Activated CD4-positive, alpha-beta T cell treated with anti-CD3 and anti-CD28 coated beads, Interleukin-2, amount 10 ng/mL, durations not matched to agents 24 days and 14 days (primary cell): ENCODE measurements around the gene HOXD8. TPM values are rescaled to one million over a fixed set of nuclear protein-coding genes. Genes with fewer than 3 reads are reported as not detected.

Experiments used
- DNase-seq: peaks from one replicate; pipeline ENCODE4 v3.0.0; 2022
- H3K27ac Mint-ChIP-seq: one replicate; pipeline ENCODE4 v1.8.0; 2022; ENCODE audit warnings: mild to moderate bottlenecking, mixed read lengths
- H3K27me3 Mint-ChIP-seq: one replicate; pipeline ENCODE4 v1.8.0; 2022; ENCODE audit warnings: mixed read lengths
- H3K36me3 Mint-ChIP-seq: one replicate; pipeline ENCODE4 v1.8.0; 2022; ENCODE audit warnings: low read depth, mild to moderate bottlenecking, mixed read lengths
- H3K4me1 Mint-ChIP-seq: one replicate; pipeline ENCODE4 v1.8.0; 2021; ENCODE audit warnings: mixed read lengths
- H3K4me3 Mint-ChIP-seq: one replicate; pipeline ENCODE4 v1.8.0; 2022; ENCODE audit warnings: mild to moderate bottlenecking, moderate library complexity, mixed read lengths
- H3K9me3 Mint-ChIP-seq: one replicate; pipeline ENCODE4 v1.8.0; 2021; ENCODE audit warnings: mixed read lengths
- intact Hi-C: fragments of 100-400 bp; cut with micrococcal nuclease; formaldehyde crosslinking; loops from one replicate; pipeline ENCODE4 v1.15.1; 2023
- total RNA-seq: library from RNA; stranded (reverse); gene quantifications from 2 replicates; pipeline ENCODE4 v1.2.3, GENCODE V29; 2022

HOXD8 gene
- total RNA-seq, 1 donor from 2014 or later, result not detected

DNA sequence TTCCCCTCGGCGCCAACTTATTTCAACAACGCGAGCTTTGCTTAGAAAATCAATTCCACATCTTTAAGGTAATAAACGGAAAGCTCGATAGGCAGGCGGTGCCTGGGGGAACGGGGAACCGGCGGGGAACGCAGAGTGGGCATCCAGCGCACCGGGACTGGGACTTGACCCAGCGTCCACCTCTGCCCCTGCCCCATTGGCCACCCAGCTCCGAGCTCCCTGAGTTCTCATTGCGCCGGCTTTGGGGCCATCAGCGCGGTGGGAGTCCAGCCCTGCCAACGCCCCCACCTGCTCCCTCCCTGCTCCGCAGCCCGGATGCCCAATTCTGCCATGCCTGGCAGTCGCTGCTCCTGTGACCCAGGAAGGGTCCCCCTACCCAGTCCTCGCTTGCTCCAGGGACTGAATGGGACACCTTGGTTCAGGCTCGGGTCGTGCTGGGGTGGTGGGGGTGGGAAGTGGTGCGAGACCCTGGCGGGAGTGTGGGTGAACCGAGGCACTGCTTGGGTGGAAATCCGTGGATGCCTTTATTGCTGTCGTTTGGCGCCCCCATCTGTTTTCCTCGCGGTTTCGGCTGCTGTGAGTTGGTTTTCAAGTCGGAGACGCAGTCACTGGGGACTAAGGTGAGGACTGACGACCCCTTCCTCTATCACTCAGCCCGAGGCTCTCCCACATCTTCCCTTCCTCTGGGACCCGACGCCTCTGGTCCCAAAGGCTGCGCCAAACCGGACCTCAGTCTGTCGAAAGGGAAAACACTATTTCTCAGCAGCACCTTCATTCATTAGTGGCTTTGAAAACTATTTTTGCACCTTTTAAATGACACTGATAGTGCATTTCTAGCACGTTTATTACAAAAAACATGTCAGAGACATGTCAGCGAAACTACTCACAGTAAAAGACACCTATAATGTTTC lies 43.4 kb upstream of the HOXD8 start:
- Mint-ChIP-seq H3K9me3 (peaks cover 10% of the 10 kb centered on the region), H3K27me3 (peaks cover 90% of the 10 kb centered on the region), H3K27ac (peak overlapping the region; percentile 24), H3K36me3 (peaks cover 3% of the 10 kb centered on the region), H3K4me1 (peaks cover 8% of the 10 kb centered on the region), H3K4me3 (no peak overlapping the region)
- DNase-seq, result peak; percentile 60
- intact Hi-C loops, result no loop called here

DNA sequence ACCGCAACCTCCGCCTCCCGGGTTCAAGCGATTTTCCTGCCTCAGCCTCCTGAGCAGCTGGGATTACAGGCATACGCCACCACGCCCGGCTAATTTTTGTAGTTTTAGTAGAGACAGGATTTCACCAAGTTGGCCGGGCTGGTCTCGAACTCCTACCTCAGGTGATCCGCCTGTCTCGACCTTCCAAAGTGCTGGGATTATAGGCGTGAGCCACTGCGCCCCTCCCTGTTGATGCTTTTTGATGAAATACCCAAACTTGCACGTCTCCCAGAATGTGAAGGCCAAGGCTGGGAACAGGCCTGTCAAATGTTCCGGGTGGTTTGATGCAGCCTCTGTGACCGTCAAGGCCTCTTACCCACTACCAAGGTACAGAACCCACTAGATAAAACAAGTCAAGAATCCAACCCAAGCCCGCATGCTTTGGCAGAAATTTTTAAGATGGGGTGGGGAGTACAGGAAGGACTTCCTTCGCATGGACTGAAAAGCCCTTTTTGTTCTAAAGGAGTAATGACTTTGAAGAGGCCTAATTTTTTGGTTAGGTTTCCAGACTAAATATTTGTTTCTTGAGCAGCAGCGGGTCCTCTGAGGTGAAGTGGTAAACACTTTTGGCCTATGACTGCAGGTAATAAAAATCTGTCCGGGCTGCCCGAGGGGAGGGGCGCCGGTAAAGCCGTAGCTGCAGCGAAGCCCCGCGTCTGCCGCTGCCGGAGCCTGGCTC lies 42.0 kb upstream of the HOXD8 start:
- Mint-ChIP-seq H3K4me3 (no peak overlapping the region), H3K9me3 (peaks cover 11% of the 10 kb centered on the region), H3K36me3 (peaks cover 3% of the 10 kb centered on the region), H3K4me1 (peaks cover 7% of the 10 kb centered on the region), H3K27me3 (peaks cover 91% of the 10 kb centered on the region), H3K27ac (no peak overlapping the region)
- intact Hi-C loops, result no loop called here
- no peak for DNase-seq

DNA sequence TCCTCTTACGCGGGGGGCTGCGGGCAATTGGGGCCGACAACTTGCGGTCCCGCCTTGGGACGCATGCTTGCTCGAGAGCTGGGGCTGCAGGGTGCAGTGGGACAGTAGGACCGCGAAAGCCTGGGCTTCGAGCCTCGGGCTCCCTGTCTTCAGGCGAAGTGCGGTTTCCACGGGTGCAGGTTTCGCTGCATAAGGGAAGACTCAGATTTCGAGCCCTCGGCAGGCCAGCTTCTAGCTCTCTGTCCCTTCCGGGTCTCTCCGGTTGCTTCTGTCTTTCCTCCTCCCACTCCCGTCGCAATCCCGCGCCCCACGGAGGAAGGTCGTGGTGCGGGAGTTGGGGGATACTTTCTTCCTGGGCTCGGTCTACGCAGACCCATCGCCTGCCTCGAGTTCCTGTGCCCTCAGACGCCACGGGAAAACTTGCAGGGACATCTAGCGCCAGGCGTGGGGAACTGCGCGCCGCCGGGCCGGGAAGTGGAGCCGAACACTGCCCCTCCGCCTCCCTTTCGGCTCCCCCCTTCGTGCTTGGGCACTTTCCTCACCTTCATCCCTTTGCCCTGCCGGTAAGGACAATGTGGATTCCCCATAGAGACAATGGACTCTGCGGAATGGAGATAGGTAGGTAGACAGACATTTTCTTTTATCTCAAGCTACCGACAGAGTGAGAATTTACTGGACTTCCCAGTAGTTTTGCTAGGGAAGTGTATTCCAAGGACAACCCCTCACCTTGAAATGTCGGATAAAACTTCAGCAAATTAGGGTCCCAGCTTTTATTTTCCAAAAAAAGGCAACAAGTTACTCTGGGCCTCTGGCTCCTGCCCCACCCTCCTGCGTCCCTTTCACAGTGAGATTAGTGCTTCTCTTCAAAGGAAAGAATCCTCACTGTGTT lies 41.2 kb upstream of the HOXD8 start:
- DNase-seq, result no peak
- intact Hi-C loops, result no loop called here

DNA sequence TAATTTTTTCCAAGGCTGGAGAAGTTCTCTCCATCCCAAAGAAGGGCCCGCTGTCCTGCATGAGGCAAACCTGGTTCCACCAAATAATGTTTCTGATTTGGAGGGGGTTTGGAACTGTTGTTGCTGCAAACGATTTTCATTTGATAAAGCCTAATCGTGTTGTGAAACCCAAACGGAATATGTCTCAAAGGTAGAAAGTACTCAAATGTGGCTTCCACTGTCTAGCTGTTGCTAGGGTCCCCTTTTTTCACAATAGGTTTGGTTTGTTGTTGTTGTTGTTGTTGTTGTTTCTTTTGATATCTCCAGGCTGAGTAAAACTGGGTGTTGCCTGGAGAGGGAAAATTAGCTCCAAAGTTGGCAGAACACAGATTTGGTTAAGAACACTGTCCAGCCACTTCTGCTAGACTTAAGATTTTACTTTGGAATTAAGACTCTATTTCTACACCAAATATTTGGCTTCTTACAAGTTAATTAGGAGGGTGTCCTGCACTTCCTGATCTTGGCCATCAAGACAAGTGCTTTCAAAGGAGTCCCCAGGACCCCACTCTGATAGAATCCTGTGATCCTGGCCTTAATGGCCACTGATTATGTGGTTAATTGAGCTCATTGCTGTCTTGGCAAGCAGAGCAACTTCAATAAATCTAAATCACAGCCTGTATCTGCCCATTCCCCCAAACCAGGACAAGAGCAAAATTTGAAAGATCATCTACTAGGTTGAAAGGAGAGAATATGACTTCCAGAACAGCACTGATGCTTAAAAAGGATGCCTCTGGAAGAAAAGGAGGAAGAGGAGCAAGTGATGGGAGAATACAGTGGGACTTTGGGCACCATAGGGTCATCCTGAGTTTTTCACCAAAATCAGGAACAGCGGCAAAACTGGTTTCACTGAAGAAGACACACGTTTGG lies 40.3 kb upstream of the HOXD8 start:
- Mint-ChIP-seq H3K27me3 (peaks cover 86% of the 10 kb centered on the region), H3K36me3 (peaks cover 3% of the 10 kb centered on the region)
- intact Hi-C loops, result no loop called here

More for the DNA sequence above, 41.2 kb upstream of the HOXD8 start:
- peak overlapping the region; percentile 25 for H3K27ac Mint-ChIP-seq
- peaks cover 86% of the 10 kb centered on the region for H3K27me3 Mint-ChIP-seq
- H3K36me3 Mint-ChIP-seq, result peaks cover 3% of the 10 kb centered on the region
- H3K4me3 Mint-ChIP-seq, result peak overlapping the region; percentile 36
- H3K9me3 Mint-ChIP-seq, result peaks cover 11% of the 10 kb centered on the region
- H3K4me1 Mint-ChIP-seq, result peaks cover 7% of the 10 kb centered on the region

DNA sequence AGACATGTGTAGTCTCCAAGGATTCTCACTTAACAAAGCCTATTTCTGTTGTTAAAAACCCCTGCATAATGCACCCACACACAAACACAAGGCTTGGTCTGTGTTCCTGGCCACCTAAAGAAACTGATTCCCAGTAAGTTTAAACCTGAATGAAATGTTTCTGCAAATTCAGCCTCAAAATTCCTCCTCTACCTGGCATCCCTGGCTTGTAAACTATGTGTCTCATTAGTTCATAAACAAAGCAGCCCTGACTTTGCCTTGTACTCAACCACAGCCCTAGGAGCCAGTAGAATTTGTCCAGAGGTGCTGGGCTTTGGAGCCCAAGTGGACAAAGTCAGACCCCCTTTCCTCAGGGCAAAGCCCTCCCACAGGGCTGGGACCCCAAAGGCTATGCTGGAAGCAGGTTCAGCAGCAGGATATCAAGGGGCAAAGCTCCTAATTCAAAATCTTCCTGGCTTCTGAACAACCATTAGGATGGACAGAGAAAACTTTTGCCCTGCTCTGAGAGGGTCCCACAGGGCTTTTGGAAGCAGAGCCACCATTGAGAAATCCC lies 39.6 kb upstream of the HOXD8 start:
- peaks cover 86% of the 10 kb centered on the region for H3K27me3 Mint-ChIP-seq
- peaks cover 5% of the 10 kb centered on the region for H3K4me1 Mint-ChIP-seq
- intact Hi-C loops, result no loop called here
- H3K9me3 Mint-ChIP-seq, result peaks cover 11% of the 10 kb centered on the region
- no peak for DNase-seq
- H3K4me3 Mint-ChIP-seq, result no peak overlapping the region
- peaks cover 3% of the 10 kb centered on the region for H3K36me3 Mint-ChIP-seq
- no peak overlapping the region for H3K27ac Mint-ChIP-seq

More for the DNA sequence above, 40.3 kb upstream of the HOXD8 start:
- Mint-ChIP-seq H3K9me3 (peaks cover 11% of the 10 kb centered on the region), H3K4me3 (no peak overlapping the region), H3K27ac (no peak overlapping the region), H3K4me1 (peaks cover 5% of the 10 kb centered on the region)
- DNase-seq, result no peak

DNA sequence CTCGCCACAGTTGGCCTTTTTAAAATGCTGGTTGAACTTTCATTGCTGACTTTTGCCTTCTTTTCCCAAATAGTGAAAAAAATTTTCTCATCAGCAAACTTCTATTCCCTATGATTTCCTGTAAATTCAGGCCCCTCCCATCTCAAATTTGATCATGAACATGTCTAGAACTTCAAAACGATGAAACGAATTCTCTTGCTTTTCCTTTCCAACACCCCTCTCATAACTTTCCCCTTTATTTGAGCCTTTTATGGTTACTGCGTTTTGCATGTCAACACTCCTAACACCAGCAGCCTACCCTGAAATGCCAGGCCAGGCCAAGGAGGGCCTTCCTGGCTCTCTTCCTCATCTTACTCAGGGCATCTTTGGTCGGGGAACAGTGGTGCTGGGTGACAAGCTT lies 38.6 kb upstream of the HOXD8 start:
- H3K36me3 Mint-ChIP-seq, result peaks cover 3% of the 10 kb centered on the region
- no peak overlapping the region for H3K27ac Mint-ChIP-seq
- H3K4me1 Mint-ChIP-seq, result peaks cover 5% of the 10 kb centered on the region
- no peak overlapping the region for H3K4me3 Mint-ChIP-seq
- no peak for DNase-seq
- intact Hi-C loops, result no loop called here
- peaks cover 7% of the 10 kb centered on the region for H3K9me3 Mint-ChIP-seq
- H3K27me3 Mint-ChIP-seq, result peaks cover 86% of the 10 kb centered on the region

DNA sequence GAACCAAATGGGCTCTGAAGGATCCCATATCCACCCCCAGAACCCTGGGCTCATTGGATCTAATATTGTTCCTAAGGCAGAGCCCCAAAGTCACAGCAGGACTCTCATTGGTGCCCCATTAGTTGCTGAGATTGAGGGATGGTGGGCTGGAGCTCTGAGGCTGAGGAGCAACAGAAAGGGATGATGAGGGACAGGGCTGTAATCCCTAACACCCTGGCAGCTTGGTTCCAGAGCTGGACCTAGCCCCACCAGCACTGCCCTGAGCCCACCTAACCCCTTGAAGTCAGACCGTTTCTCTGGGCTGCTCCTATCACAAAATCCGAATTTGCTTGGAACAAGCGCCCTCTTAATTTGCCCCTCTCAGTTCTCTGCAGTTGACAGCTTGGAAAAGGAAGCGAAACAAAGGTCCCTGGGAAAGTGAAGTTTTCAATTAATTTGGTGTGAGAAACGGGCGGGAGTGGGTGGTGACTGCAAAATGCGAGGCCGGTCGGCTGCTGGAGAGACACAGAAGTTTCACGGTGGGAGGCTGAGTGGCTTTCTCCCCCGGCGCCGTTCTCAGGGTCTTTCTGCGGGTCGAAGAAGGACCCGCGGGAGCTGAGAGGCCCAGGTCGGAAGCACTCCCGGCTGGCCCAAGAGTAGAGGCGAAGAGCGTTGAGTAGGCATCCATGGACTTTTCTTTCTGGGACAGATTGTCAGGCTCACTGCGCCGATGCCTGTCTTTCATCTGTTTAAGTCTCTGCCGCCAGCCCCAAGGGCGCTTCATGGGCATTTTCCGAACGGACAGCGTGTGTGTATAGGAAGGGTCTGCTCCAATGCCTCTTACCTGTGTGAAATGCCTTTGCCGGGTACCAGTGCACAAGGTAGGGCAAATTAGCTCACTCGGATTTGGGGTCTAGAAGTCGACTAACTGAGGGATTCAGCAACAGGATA lies 37.9 kb upstream of the HOXD8 start:
- Mint-ChIP-seq H3K36me3 (peaks cover 3% of the 10 kb centered on the region), H3K4me3 (no peak overlapping the region), H3K4me1 (peaks cover 7% of the 10 kb centered on the region), H3K27ac (peak overlapping the region; percentile 79), H3K9me3 (peaks cover 7% of the 10 kb centered on the region), H3K27me3 (peaks cover 88% of the 10 kb centered on the region)
- intact Hi-C loops, result no loop called here
- DNase-seq, result no peak

DNA sequence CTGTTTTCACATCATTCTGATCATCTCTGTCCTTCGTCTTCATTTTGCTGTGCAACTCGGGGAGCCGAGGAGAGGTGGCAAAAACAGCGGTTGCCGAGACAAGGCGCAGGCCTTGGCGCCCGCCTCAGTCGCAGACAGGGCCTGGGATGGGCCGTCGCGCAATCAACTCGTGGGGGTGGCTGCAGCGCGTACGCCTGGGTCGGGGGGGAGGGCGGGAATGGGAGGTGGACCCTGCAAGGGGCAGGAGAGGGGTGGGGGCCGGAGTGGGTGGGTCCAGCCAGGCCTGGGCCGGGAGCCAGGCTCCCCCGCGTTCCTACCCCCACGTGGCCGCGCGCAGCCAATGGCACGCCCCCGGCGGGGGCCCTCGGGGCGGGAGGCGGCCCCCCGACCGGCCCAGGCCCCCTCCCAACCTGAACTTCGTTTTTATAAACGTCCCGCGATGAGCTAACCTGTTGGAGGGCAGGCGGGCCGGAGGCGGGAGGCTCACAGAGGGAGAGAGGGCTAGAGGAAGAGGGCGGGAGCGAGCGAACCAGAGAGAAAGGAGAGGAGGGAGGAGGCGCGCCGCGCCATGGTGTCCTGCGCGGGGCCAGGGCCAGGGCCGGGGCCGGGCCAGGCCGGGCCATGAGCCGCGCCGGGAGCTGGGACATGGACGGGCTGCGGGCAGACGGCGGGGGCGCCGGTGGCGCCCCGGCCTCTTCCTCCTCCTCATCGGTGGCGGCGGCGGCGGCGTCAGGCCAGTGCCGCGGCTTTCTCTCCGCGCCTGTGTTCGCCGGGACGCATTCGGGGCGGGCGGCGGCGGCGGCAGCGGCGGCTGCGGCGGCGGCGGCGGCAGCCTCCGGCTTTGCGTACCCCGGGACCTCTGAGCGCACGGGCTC lies 37.0 kb upstream of the HOXD8 start, which contains the start of gene HOXD13:
TSS of gene HOXD13 (plus strand) at position 452 of the 875 bp plus-strand sequence. CDS start at position 622, 170 bp downstream.
- peaks cover 88% of the 10 kb centered on the region for H3K27me3 Mint-ChIP-seq
- peak; percentile 60 for DNase-seq
- peak within 1 kb of the TSS; percentile 79 for H3K27ac Mint-ChIP-seq
- H3K4me3 Mint-ChIP-seq, result peak within 1 kb of the TSS; percentile 1
- peaks cover 4% of the 10 kb centered on the region for H3K9me3 Mint-ChIP-seq
- peaks cover 14% of the 10 kb centered on the region for H3K4me1 Mint-ChIP-seq
- H3K36me3 Mint-ChIP-seq, result peaks cover 3% of the 10 kb centered on the region
- intact Hi-C loops, result no loop called here

DNA sequence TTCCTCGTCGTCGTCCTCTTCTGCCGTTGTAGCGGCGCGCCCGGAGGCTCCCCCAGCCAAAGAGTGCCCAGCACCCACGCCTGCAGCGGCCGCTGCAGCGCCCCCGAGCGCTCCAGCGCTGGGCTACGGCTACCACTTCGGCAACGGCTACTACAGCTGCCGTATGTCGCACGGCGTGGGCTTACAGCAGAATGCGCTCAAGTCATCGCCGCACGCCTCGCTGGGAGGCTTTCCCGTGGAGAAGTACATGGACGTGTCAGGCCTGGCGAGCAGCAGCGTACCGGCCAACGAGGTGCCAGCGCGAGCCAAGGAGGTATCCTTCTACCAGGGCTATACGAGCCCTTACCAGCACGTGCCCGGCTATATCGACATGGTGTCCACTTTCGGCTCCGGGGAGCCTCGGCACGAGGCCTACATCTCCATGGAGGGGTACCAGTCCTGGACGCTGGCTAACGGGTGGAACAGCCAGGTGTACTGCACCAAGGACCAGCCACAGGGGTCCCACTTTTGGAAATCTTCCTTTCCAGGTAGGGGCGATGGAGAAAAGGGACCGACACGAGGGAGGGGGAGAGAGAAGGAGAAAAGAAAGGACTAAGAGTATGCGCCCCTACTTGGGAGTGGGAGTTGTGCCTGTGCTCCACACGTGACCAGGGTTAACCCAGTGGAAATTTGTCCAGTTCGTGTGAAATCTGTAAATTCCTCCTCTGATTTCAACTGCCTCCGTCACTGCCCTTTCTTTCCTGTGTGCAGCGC lies 36.2 kb upstream of the HOXD8 start:
- peak; percentile 58 for DNase-seq
- Mint-ChIP-seq H3K36me3 (peaks cover 3% of the 10 kb centered on the region), H3K27me3 (peaks cover 88% of the 10 kb centered on the region), H3K4me3 (peak overlapping the region; percentile 1), H3K9me3 (peaks cover 4% of the 10 kb centered on the region), H3K4me1 (peaks cover 16% of the 10 kb centered on the region), H3K27ac (peak overlapping the region; percentile 21)
- intact Hi-C loops, result no loop called here

DNA sequence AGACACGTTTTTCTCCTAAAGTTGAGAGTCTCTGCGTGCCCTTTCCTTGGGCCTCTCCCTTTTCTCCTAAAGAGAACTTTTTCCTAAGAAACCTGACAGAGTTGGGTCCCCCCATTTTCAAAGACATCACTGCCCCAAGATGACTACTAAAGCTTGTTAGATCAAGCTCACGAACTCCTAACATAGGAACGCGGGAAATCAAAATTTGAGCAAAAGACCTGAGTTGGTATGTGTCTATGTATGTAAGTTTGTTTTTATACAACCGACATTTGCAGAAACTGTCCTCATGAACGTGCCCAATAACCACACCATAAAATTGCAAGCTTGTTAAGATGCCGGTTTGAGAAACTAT lies 35.6 kb upstream of the HOXD8 start:
- intact Hi-C loops, result no loop called here
- peaks cover 14% of the 10 kb centered on the region for H3K4me1 Mint-ChIP-seq
- peak overlapping the region; percentile 1 for H3K4me3 Mint-ChIP-seq
- H3K27ac Mint-ChIP-seq, result peak overlapping the region; percentile 21
- H3K36me3 Mint-ChIP-seq, result peaks cover 3% of the 10 kb centered on the region
- H3K27me3 Mint-ChIP-seq, result peaks cover 87% of the 10 kb centered on the region
- peak; percentile 57 for DNase-seq
- peaks cover 4% of the 10 kb centered on the region for H3K9me3 Mint-ChIP-seq
